Stimulated activated CD4-positive, alpha-beta T cell treated with anti-CD3 and anti-CD28 coated beads, Interleukin-2, amount 100 ng/mL, for 48 hours (primary cell): ENCODE measurements around the gene SGMS2.
"Not testable (repeated sequence)": the region's sequence is repeated elsewhere in the genome, so short reads cannot be mapped to it uniquely, and the experiment has no call there.

ENCODE experiments used
- DNase-seq, 2 donors: peaks; one replicate each; pipeline ENCODE4 v3.0.0-alpha.2; 2020

Gene SGMS2

GRCh38 chr4:107870916-107871786 is 46.4 kb downstream of the SGMS2 start:
- DNase-seq, result no peak

- no peak for DNase-seq
Observed at GRCh38 chr4:107874024-107874423, 49.3 kb downstream of the SGMS2 start.

DNA sequence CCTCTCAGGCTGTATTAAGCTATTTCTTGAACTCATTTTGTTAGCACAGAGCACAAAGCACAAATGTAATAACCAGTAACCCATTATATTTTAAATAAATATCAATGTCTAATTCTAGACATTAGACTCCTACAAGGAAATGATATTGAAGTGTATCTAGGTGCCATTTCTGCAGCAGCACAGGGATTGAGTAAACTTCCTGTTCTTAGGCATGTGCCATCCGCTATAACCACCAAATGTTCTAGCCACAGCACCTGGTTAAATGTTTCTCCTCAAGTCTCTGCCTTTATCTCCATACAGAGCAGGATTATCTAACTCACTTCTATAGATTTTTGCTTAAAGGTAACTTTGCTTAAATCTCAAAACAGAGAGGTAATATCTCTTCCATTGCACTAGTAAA is 51.4 kb downstream of the SGMS2 start:
- no peak for DNase-seq

DNA sequence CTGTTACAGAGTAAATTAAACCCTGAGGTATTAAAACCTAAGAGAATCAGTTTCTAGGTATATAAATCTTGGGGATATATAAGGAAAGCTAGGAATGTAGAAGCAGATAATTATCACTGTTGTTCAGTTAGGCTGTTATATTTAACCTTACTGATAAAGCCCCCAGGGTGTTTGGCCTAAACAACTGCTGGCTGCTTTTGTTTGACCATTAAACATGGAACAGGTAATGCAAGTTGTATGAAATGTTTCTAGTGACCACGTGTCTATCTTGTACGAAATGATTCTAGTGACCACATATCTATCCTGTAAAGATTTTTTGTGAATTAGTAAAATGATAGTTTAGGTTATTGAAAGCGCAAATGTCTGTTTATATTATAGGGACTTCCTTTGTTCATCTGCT is 52.6 kb downstream of the SGMS2 start:
- no peak for DNase-seq

DNA sequence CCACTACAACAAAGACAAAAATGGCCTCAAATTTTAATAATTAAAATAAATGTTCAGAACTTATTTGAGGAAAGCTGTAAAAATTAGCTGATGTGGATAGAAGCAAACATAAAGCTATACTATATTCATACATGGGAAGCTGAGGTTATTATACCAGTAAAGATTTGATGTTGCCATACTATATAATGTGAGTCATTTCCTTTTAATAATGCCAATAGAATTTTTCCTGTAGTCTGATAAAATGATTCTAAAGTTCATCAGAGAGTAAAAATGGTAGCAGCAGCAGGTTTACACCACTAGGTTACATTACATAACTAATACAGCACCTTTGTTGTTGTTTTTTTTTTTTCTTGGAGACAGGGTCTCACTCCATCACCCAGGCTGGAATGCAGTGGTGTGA is 61.1 kb downstream of the SGMS2 start:
- DNase-seq, result no peak

DNA sequence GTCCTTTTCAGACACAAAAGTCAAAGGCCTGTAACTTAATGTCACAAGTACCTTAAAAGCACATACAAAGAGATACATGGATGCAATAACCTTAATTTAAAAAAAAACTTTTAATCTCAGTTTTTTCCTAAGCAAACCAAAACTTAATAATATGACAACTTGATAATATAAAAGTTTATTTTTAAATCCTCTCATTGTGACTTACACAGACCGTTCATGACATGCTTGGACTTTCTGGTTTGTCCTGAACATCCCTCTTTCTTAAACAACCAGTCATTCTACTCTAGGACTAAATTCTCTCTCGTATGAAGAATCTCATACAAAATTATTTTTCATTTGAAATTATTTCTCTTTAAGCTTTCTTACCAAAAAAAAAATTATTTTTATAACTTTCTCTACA is 63.5 kb downstream of the SGMS2 start:
- no peak for DNase-seq

DNA sequence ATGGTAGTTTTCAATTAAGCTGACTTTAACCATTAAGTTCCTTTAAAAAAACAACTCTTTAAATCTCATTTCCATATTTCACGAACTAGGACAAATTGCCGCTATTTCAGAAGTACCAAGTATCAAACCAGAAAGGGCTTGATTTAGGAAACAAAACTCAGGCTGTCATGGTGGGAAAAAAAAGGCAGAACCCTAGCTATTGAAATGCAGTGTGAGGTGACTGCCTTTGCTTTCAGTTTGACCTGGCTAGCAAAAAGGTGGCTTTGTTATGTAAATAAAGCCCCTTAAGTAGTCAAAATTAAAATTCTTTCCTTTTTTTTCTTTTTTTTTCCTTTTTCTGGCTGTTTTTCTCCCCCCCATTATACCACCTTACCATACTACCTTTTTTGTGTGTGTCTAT is 66.0 kb downstream of the SGMS2 start:
- no peak for DNase-seq

DNA sequence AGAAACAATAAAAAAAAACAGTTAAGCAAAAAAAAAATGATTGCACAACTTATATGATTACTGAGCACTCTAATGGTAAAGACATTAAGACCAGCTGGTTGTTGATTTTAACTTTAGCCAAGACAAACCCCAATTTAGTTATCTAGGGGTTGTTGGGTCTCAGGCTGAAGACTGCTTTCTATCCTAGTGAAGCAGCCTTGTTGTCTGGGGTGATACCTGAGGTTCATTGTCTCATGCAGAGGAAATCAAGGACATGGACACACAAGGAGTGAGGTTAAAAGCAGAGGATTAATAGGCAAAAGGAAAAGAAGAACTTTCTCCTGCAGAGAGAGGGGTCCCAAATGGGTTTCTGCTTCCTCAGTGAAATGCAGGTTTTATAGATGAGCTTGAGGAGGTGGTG is 66.6 kb downstream of the SGMS2 start:
- no peak for DNase-seq

DNA sequence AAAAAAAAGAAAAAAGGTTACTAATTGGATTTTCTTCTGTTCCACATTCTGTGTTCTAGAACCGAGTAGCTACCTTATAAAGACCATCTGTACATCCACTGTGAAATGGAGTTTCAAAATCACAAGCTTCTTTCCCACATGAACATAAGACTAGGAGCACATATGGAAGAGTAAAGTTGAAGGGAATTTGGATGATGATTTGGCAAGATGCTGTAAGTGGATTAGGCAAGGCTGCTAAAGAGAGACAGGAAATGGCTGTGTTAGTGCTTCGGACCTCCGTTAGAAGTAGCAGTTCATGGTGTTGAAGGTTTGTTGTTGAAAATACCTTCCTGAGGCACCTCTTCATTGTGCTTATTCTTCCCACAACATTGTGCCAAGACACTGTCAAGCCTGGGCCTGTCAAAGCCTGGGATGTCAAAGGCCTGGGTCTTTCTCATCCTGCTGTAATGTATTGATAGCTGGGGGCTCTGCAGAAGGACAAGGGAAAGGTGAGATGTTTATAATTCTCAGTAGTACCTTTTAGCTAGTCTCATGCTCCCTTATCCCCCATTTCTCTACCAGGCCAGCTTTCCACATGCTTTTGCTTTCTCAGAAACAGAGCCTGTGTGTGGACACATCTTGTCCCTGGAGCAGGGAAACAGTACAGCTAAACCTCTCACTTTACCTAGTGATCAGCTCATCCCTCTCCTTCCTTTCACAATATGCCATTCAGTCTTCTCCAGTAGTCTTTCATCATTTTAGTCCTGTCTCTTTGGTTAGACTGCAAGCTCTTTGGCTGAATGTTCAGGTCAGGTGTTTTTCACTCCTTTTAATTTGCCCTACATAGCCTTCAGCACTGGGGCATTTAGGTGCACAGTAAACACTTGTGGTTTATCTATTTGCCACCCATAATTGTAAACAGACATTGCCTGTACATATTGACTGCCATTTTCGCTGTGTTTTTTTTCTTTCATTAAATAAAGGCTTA is 68.7 kb downstream of the SGMS2 start:
- DNase-seq, result no peak

DNA sequence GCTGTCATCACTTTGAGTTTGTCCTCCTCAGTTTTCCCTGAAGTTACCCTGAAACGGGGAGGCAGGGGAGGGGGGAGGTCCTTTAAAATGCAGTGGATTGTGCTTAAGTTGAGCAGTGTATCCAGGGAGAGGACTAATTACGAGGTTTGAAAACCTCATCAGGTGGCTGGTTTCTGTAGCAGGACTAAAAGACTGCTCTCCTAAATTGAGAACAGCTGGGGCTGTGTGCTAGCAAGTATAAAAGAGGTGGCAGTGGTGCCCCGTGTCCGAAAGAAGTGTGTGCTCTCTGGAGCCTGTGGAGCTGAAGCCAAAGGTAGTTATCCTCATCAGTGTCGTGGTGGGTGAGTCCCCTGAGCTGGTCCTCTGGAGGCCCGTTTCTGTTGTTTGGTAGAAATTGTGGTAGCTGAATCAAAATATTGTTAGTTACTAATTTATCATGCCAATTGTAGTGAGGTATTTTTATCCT is 69.4 kb downstream of the SGMS2 start:
- DNase-seq, result no peak

DNA sequence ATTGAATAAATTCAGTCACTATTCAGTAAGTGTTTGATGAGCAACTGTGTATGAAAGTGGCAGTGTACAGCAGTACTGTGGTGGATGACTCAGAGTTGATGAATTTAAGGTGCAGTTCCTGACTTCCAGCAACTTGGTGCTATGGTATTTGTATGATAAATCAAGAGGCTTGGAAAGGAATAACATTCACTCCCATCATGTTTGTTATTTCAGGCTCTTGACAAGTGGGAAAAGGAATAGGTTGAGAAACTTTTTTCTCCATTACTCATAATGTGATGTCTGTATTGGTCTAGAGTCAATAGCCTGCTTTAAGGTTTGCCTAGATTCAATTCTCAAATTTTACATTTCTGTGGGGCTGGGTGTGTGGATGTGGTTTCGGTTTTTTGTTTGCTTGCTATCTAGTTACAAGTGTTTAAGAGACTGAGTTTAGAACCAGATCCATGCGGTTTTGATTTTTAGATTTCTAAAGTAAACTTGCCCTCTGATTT is 71.5 kb downstream of the SGMS2 start:
- DNase-seq, result no peak

- no peak for DNase-seq
Observed at GRCh38 chr4:107896646-107897045, 71.9 kb downstream of the SGMS2 start.

DNA sequence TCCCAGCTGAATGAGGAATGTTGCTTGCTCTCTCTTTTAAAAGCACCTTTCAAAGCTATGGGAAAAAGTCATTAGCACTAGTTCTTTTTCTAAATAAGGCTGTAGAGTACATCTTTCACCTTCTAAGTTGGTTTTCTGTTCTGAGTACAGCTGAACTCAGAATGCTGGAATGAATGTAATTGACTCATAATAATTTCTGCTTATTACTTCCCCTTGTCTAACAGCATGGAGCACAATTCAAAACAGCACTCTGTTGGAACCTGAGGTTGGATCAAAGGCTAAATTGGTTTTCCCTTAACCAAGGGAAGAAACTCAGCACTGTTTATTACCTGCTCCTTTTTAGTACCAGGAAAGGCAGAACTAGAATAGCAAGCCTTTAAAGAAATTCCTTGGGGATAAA is 73.1 kb downstream of the SGMS2 start:
- no peak for DNase-seq

- DNase-seq, result no peak
Observed at GRCh38 chr4:107900067-107900466, 75.3 kb downstream of the SGMS2 start.

DNA sequence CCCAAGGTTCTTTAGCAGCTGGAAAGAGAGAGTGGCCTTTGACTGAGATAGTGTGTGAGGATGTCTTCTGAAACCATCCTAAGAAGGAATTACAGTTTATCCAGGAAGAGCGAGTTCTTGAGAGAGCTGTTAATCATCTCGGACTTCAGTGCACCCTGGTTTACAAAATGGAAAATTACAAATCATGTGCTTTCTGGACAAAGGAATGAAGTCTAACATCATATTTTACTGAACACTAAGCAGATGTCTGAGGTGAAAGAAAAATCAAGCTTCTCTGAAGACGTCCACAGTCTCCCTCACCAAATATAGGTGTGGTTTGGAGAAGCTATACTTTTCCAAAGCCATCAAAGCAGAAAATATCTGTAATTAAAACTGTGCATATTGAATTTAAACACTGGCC is 75.8 kb downstream of the SGMS2 start:
- no peak for DNase-seq

DNA sequence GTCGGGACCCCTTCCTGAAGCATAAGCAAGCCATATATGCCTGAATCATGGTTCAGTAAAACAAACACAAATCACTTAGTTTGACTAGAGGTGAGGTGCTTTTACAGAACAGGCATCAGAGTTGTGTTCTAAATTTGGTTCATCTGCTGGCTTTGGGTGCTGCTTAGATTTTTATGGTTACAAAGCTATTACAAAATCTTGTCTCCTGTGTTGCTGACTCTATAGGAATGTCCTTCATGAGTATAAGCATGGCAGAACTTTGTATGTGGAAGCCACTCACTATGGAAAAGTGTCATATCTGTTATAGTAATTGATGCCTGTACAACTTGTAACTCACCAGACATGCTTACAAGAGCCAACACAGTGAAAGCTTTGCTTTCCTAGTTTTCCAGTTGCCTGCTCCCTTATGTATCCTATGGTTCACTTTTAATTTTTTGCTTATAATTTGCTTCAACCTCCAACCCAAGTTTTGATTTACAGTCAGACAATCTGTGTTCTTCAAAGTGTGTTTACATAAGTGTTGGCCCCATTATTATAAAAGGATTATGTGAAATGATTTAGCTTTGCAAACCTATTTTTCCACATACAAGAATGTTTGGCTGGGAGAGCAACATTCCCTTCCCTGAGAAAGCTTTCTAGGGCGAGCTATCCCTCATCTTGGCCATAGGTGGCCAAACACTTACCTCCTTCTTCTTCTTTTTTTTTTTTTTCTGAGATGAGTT is 76.6 kb downstream of the SGMS2 start:
- DNase-seq, result no peak

GRCh38 chr4:107902715-107903114 is 78.0 kb downstream of the SGMS2 start:
- no peak for DNase-seq

GRCh38 chr4:107905082-107905481 is 80.3 kb downstream of the SGMS2 start:
- DNase-seq, result not testable (repeated sequence)

GRCh38 chr4:107906458-107907100 is 81.8 kb downstream of the SGMS2 start:
- DNase-seq, result no peak

DNA sequence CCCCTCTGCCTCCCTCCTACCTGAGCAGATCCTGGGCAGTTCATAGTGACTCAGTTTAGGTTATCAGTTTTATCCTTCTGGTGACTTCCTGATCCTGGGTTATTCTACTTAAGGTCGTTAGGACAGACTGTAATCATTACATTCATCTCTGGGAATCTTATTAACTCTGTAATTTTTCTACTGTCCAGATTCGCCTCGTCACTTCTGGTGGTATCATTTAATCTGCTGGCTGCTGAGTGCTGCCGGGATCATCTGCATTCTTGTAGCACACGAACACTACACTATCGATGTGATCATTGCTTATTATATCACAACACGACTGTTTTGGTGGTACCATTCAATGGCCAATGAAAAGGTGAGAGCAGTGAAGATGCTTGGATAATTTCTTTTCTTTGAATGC is 83.6 kb downstream of the SGMS2 start:
- DNase-seq, result no peak

- DNase-seq, result peak; percentile 24 to 25
Observed at GRCh38 chr4:107913283-107913899, 88.7 kb downstream of the SGMS2 start.

DNA sequence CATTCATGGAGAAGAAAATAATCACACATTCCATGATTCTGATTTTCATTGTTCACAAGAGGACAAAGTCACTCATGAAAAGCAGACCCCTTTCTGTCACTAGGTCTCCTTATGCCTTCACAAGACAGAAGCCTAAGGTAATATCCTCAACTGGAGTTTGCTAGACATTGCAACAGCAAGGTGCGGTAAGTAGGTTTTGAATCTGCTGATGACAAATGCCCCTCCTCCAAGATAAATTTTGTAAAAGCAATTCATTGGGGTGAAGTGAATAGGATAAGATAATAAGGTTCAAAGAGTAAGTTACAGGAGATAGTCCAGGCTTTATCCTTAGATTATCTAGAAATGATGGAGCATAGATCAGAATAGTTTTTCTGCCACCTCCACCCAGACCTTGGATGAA is 90.5 kb downstream of the SGMS2 start:
- no peak for DNase-seq
